IMR-90 (cell line): ENCODE results near the gene FOXB2.

ENCODE experiments used
- CTCF ChIP-seq: conservative IDR thresholded peaks from 2 replicates; pipeline ENCODE4 v1.5.1; 2012; ENCODE audit warnings: mild to moderate bottlenecking, low read depth, low read length, improper control_type of control experiment
- FOS ChIP-seq: fragments of 150-350 bp; IDR thresholded peaks from 2 replicates; pipeline ENCODE4 v1.6.1; 2016; ENCODE audit warnings: low read depth, low read length
- MAZ ChIP-seq: IDR thresholded peaks from 2 replicates; pipeline ENCODE4 v1.6.1; 2012; ENCODE audit warnings: low read depth, mild to moderate bottlenecking, low read length, improper control_type of control experiment, moderate library complexity, borderline replicate concordance
- POLR2A ChIP-seq: IDR thresholded peaks from 2 replicates; pipeline ENCODE4 v1.6.1; 2012; ENCODE audit warnings: mild to moderate bottlenecking, low read depth, low read length
- RCOR1 ChIP-seq: IDR thresholded peaks from 2 replicates; pipeline ENCODE4 v1.6.1; 2012; ENCODE audit warnings: mild to moderate bottlenecking, low read length, improper control_type of control experiment; ENCODE audit not compliant: insufficient replicate concordance

GRCh38 chr9:77023726-77024125, 4.3 kb downstream of the FOXB2 start:
- no peak for TF ChIP-seq CTCF
- TF ChIP-seq RCOR1 = no peak
- TF ChIP-seq FOS = no peak
- no peak for TF ChIP-seq POLR2A
- TF ChIP-seq MAZ = no peak
